Left lung (tissue), 10 donors: ENCODE data around the gene MCM9. TPM values are rescaled to one million over a fixed set of nuclear protein-coding genes. Genes with fewer than 3 reads are reported as not detected.
"Not testable (repeated sequence)": the region's sequence is repeated elsewhere in the genome, so short reads cannot be mapped to it uniquely, and the experiment has no call there.

Experiments used
- ATAC-seq: fragments of 200-7000 bp; cut with Tn5 transposase; one replicate; pipeline ENCODE4 v1.9.1; 2020; ENCODE audit warnings: moderate library complexity
- DNase-seq, 4 donors: peaks; one replicate each; pipeline ENCODE4 v3.0.0-alpha.2; 2013 to 2020
- H3K27ac ChIP-seq, 2 donors: fragments of 200-600 bp; sonication (generic) in 1 of 2; one replicate each; pipeline versions ENCODE4 v1.5.0 to v1.8.0; 2020 to 2021
- H3K27me3 ChIP-seq, 2 donors: fragments of 200-600 bp; sonication (generic) in 1 of 2; one replicate each; pipeline versions ENCODE4 v1.5.0 to v1.8.0; 2020 to 2021
- H3K36me3 ChIP-seq, 2 donors: fragments of 200-600 bp; sonication (generic) in 1 of 2; one replicate each; pipeline versions ENCODE4 v1.5.0 to v1.8.0; 2020 to 2021
- H3K4me1 ChIP-seq, 2 donors: fragments of 200-600 bp; one replicate each; pipeline ENCODE4 v1.8.0; 2021
- H3K4me3 ChIP-seq, 2 donors: fragments of 200-600 bp; sonication (generic) in 1 of 2; one replicate each; pipeline versions ENCODE4 v1.5.0 to v1.8.0; 2020 to 2021; ENCODE audit warnings: mild to moderate bottlenecking in 1 of 2
- H3K9me3 ChIP-seq, 2 donors: fragments of 200-600 bp; sonication (generic) in 1 of 2; one replicate each; pipeline versions ENCODE4 v1.5.0 to v1.8.0; 2020 to 2021
- CTCF ChIP-seq, 2 donors: fragments of 200-600 bp; sonication (generic) in 1 of 2; IDR thresholded peaks; one replicate each; pipeline versions ENCODE4 v1.5.0 to v1.8.0; 2021; ENCODE audit warnings: antibody characterized with exemption in 2 of 2
- intact Hi-C, 2 donors: fragments of 100-400 bp; cut with DNase I; formaldehyde crosslinking; loops; one replicate each; pipeline versions ENCODE4 v1.11.2 to v1.14.2; 2022
- polyA plus RNA-seq, 6 donors: library from polyadenylated mRNA; unstranded; fragments of 120-200 nt; gene quantifications; one replicate each; pipeline ENCODE4 v1.2.1, GENCODE V29; 2013; ENCODE audit not compliant: insufficient read length in 6 of 6
- total RNA-seq, 2 donors: library from RNA; stranded (reverse); fragmentation: NEBNext Ultra II Directional; extraction: Animal tissue kit (Norgen Biotek cat#: 25700); gene quantifications; one replicate each; pipeline ENCODE4 v1.2.1, GENCODE V29; 2021
- donor health status: DM: no; HTN: yes; CAD: no.
- donor health status: DM: no; HTN: no; CAD: no.

Gene MCM9
- total and polyA plus RNA-seq, 8 donors = 16.0 to 24.2 (median 20.7) TPM

- TF ChIP-seq CTCF (IDR thresholded peaks at IDR 0.05) = no peak
- Histone ChIP-seq H3K9me3 (no peaks in the 10 kb centered on the region), H3K27me3 (no peaks in the 10 kb centered on the region), H3K4me3 (no peak overlapping the region), H3K4me1 (peaks cover 0 to 28% of the 10 kb centered on the region in 2 donors), H3K36me3 (no peaks in the 10 kb centered on the region), H3K27ac (no peak overlapping the region)
- DNase-seq (no peak), ATAC-seq (no peak)
- intact Hi-C loops = no loop called here
These were observed 164.1 kb downstream of the MCM9 start for GRCh38 chr6:118770835-118771234.

- no peaks in the 10 kb centered on the region for H3K9me3 ChIP-seq
- H3K4me1 ChIP-seq = peaks cover 0 to 29% of the 10 kb centered on the region in 2 donors
- H3K36me3 ChIP-seq = no peaks in the 10 kb centered on the region
- H3K27ac ChIP-seq = peak overlapping the region in 1 of 2 donors; percentile 90
- no peak for TF ChIP-seq CTCF (IDR thresholded peaks at IDR 0.05)
- ATAC-seq (peak; percentile 49), DNase-seq (no peak)
- intact Hi-C loops = no loop called here
- H3K27me3 ChIP-seq = no peaks in the 10 kb centered on the region
- no peak overlapping the region for H3K4me3 ChIP-seq
These were observed 164.7 kb downstream of the MCM9 start for GRCh38 chr6:118770112-118770788.

GRCh38 chr6:118768904-118769325 lies 166.0 kb downstream of the MCM9 start:
- intact Hi-C loops = no loop called here
- TF ChIP-seq CTCF (IDR thresholded peaks at IDR 0.05) = no peak
- no peak overlapping the region for H3K4me3 ChIP-seq
- H3K36me3 ChIP-seq = no peaks in the 10 kb centered on the region
- ATAC-seq (peak; percentile 41), DNase-seq (no peak)
- no peaks in the 10 kb centered on the region for H3K27me3 ChIP-seq
- peak overlapping the region; percentile 16 to 90 for H3K27ac ChIP-seq
- H3K4me1 ChIP-seq = peaks cover 0 to 41% of the 10 kb centered on the region in 2 donors
- no peaks in the 10 kb centered on the region for H3K9me3 ChIP-seq

- no peak for ATAC-seq
These were observed 166.5 kb downstream of the MCM9 start for GRCh38 chr6:118768441-118768840.

GRCh38 chr6:118765316-118765715 lies 169.6 kb downstream of the MCM9 start:
- H3K27me3 ChIP-seq, ATAC-seq, DNase-seq, H3K36me3 ChIP-seq, intact Hi-C loops, H3K4me3 ChIP-seq, H3K9me3 ChIP-seq: not testable (repeated sequence)
- H3K27ac ChIP-seq = peak overlapping the region in 1 of 2 donors; percentile 31
- peaks cover 0 to 32% of the 10 kb centered on the region in 2 donors for H3K4me1 ChIP-seq

More at GRCh38 chr6:118768441-118768840, 166.5 kb downstream of the MCM9 start:
- H3K36me3 ChIP-seq = no peaks in the 10 kb centered on the region
- H3K27ac ChIP-seq = peak overlapping the region; percentile 16 to 90
- no peak overlapping the region for H3K4me3 ChIP-seq
- no peak for DNase-seq
- intact Hi-C loops = no loop called here
- TF ChIP-seq CTCF (IDR thresholded peaks at IDR 0.05) = no peak
- H3K4me1 ChIP-seq = peaks cover 0 to 41% of the 10 kb centered on the region in 2 donors
- no peaks in the 10 kb centered on the region for H3K9me3 ChIP-seq
- H3K27me3 ChIP-seq = no peaks in the 10 kb centered on the region
